OCI-LY3 (cell line): ENCODE data around the gene MAP1LC3C.
A peak's percentile ranks its signal among the peaks of the same experiment; 100 is the strongest.

Source experiments
- H2AFZ ChIP-seq: fragments of 200-600, 300-600 bp; shearing (Covaris generic); 2 replicates; pipeline ENCODE4 v1.6.0; 2014; ENCODE audit warnings: antibody characterized with exemption, low read depth, low read length
- H3K27ac ChIP-seq: fragments of 200-600, 300-600 bp; sonication (generic); 2 replicates; pipeline ENCODE4 v1.5.1; 2014; ENCODE audit warnings: mild to moderate bottlenecking, low read length, moderate library complexity, mixed read lengths
- H3K27me3 ChIP-seq: fragments of 200-600, 300-600 bp; sonication (generic); 2 replicates; pipeline ENCODE4 v1.6.1; 2014; ENCODE audit warnings: low read depth, low read length, mixed read lengths
- H3K36me3 ChIP-seq: fragments of 200-600, 300-600 bp; sonication (generic); replicated peaks from 2 replicates; pipeline ENCODE3; 2014; ENCODE audit warnings: low read depth, low read length, mixed read lengths
- H3K4me1 ChIP-seq: fragments of 300-600, 200-600 bp; sonication (generic); 2 replicates; pipeline ENCODE4 v1.6.1; 2014; ENCODE audit warnings: low read length, mixed read lengths
- H3K4me2 ChIP-seq: fragments of 200-600, 300-600 bp; sonication (generic); 2 replicates; pipeline ENCODE4 v1.6.1; 2014; ENCODE audit warnings: low read length, mixed read lengths
- H3K4me3 ChIP-seq: fragments of 300-600, 200-600 bp; sonication (generic); 2 replicates; pipeline ENCODE4 v1.5.1; 2014; ENCODE audit warnings: antibody characterized with exemption, mild to moderate bottlenecking, low read length, moderate library complexity
- H3K79me2 ChIP-seq: fragments of 300-600, 200-600 bp; shearing (Covaris generic); 2 replicates; pipeline ENCODE4 v1.6.1; 2014; ENCODE audit warnings: mild to moderate bottlenecking, low read length, mixed read lengths
- H3K9ac ChIP-seq: fragments of 300-600, 200-600 bp; shearing (Covaris generic); 2 replicates; pipeline ENCODE4 v1.6.0; 2014; ENCODE audit warnings: mild to moderate bottlenecking, low read length, moderate library complexity
- H3K9me3 ChIP-seq: fragments of 200-600, 300-600 bp; shearing (Covaris generic); 2 replicates; pipeline ENCODE4 v1.6.1; 2014; ENCODE audit warnings: low read length, mixed read lengths; ENCODE audit not compliant: insufficient read depth
- H4K20me1 ChIP-seq: fragments of 200-600, 300-600 bp; sonication (generic); 2 replicates; pipeline ENCODE4 v1.6.1; 2016; ENCODE audit warnings: low read length, mixed read lengths; ENCODE audit not compliant: insufficient read depth
- EZH2phosphoT487 ChIP-seq: fragments of 200-600 bp; shearing (Covaris generic); IDR thresholded peaks from 2 replicates; pipeline ENCODE4 v1.6.1; 2018; ENCODE audit warnings: antibody characterized with exemption, mixed run types, low read depth
- TF ChIP-seq, protein P1 (sequence below): fragments of 200-600, 300-600 bp; sonication (generic); IDR thresholded peaks from 2 replicates; pipeline ENCODE4 v1.5.1; 2014; ENCODE audit warnings: antibody characterized with exemption, low read length, low read depth

The MAP1LC3C gene

DNA sequence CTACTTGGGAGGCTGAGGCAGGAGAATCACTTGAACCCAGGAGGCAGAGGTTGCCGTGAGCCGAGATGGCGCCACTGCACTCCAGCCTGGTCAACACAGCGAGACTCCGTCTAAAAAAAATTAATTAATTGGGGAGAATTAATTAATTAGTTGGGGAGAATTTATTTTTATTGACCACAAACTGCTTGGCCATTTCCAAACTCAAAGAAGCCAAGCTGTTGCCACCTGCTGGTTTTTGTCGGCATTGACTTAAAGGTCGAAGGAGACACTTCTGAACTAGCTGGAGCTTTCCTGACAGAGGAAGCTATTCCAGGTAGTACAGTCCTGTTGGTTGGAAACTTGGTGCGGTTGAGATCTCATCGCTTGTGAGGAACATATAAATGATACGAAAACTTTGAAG is 13.1 kb downstream of the MAP1LC3C start:
- Histone ChIP-seq H3K36me3 (no peaks in the 10 kb centered on the region), H4K20me1 (no peaks in the 10 kb centered on the region), H3K27me3 (no peaks in the 10 kb centered on the region), H3K9me3 (no peaks in the 10 kb centered on the region), H3K4me1 (no peaks in the 10 kb centered on the region), H2AFZ (no peak overlapping the region), H3K79me2 (no peaks in the 10 kb centered on the region), H3K4me3 (no peak overlapping the region), H3K9ac (no peak overlapping the region), H3K4me2 (peak overlapping the region; percentile 14; the same call in 1 of the 2 replicates), H3K27ac (no peak overlapping the region)
- TF ChIP-seq, protein P1, sequence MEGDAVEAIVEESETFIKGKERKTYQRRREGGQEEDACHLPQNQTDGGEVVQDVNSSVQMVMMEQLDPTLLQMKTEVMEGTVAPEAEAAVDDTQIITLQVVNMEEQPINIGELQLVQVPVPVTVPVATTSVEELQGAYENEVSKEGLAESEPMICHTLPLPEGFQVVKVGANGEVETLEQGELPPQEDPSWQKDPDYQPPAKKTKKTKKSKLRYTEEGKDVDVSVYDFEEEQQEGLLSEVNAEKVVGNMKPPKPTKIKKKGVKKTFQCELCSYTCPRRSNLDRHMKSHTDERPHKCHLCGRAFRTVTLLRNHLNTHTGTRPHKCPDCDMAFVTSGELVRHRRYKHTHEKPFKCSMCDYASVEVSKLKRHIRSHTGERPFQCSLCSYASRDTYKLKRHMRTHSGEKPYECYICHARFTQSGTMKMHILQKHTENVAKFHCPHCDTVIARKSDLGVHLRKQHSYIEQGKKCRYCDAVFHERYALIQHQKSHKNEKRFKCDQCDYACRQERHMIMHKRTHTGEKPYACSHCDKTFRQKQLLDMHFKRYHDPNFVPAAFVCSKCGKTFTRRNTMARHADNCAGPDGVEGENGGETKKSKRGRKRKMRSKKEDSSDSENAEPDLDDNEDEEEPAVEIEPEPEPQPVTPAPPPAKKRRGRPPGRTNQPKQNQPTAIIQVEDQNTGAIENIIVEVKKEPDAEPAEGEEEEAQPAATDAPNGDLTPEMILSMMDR, result peak; percentile 61
- no peak for TF ChIP-seq EZH2phosphoT487

DNA sequence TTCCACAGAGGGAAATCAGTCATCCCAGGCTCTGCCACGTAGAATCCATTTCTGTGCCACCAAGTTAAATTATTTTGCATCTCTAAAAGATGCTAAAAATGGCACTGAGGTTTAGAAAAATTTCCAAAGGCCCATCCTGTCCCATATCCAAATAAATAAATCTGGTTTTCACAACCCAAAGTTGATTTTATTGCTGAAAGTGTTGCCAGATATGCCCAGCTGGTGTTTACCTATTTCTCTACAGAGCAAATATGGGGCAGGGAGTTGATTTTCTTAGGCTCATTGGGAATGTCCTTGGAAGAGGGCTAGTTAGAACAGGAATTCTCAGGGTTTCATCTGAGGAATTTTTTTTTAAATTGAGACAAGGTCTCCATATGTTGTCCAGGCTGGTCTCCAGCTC is 19.0 kb downstream of the MAP1LC3C start:
- H4K20me1 ChIP-seq, result no peaks in the 10 kb centered on the region
- TF ChIP-seq EZH2phosphoT487, result no peak
- TF ChIP-seq, protein P1, result no peak
- H3K27ac ChIP-seq, result no peak overlapping the region
- H3K4me2 ChIP-seq, result no peak overlapping the region
- no peak overlapping the region for H3K9ac ChIP-seq
- H2AFZ ChIP-seq, result no peak overlapping the region
- no peaks in the 10 kb centered on the region for H3K4me1 ChIP-seq
- no peak overlapping the region for H3K4me3 ChIP-seq
- H3K36me3 ChIP-seq, result no peaks in the 10 kb centered on the region
- no peaks in the 10 kb centered on the region for H3K9me3 ChIP-seq
- H3K27me3 ChIP-seq, result no peaks in the 10 kb centered on the region
- no peaks in the 10 kb centered on the region for H3K79me2 ChIP-seq

DNA sequence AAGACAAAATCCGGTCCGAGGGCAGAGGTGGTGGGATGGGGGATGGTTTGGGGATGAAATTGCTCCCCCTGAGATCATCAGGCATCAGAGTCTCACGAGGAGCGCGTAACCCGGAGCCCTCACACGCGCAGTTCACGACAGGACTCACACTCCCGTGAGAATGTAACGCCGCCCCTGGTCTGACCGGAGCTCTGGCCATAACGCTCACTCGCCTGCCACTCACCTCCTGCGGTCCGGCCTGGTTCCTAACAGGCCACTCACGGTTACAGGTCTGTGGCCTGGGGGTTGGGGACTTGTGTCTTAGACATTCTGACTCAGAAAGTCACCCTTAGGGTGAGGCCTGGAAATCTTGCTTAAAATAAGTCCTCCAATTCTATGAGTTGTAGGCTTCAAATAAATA is 19.8 kb downstream of the MAP1LC3C start:
- H3K27ac ChIP-seq, result no peak overlapping the region
- H4K20me1 ChIP-seq, result no peaks in the 10 kb centered on the region
- no peak overlapping the region for H2AFZ ChIP-seq
- no peaks in the 10 kb centered on the region for H3K4me1 ChIP-seq
- no peaks in the 10 kb centered on the region for H3K36me3 ChIP-seq
- no peak overlapping the region for H3K4me2 ChIP-seq
- no peak overlapping the region for H3K9ac ChIP-seq
- no peaks in the 10 kb centered on the region for H3K9me3 ChIP-seq
- no peaks in the 10 kb centered on the region for H3K27me3 ChIP-seq
- H3K4me3 ChIP-seq, result no peak overlapping the region
- TF ChIP-seq, protein P1, result no peak
- TF ChIP-seq EZH2phosphoT487, result no peak
- no peaks in the 10 kb centered on the region for H3K79me2 ChIP-seq

DNA sequence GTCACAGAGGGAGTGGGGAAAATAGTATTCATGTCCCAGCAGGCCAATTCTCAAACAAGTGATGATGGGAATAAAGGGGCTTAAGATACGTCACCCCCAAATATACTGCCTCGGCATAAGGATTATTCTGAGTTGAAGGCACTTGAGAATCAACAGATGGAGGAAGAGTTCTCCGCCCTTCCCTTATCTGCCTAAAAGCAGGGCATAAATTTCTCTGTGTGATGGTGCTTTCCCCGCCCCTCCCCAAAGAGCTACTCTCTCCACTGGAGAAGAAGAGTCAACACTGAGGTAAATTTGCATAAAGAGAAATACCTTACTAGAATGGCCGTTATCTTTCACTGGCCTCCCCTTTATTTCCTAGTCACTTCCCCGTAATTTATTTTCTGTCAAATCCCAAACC is 22.7 kb downstream of the MAP1LC3C start:
- H4K20me1 ChIP-seq, result no peaks in the 10 kb centered on the region
- no peak overlapping the region for H3K4me2 ChIP-seq
- 0 out of 2 replicates have a peak overlapping the region, but pooled peaks have one; percentile 52 for H2AFZ ChIP-seq
- no peaks in the 10 kb centered on the region for H3K36me3 ChIP-seq
- H3K4me3 ChIP-seq, result no peak overlapping the region
- no peak overlapping the region for H3K27ac ChIP-seq
- TF ChIP-seq EZH2phosphoT487, result no peak
- TF ChIP-seq, protein P1, result no peak
- no peaks in the 10 kb centered on the region for H3K79me2 ChIP-seq
- no peaks in the 10 kb centered on the region for H3K9me3 ChIP-seq
- H3K27me3 ChIP-seq, result no peaks in the 10 kb centered on the region; the same call in 1 of the 2 replicates
- no peaks in the 10 kb centered on the region for H3K4me1 ChIP-seq
- H3K9ac ChIP-seq, result no peak overlapping the region
